HG03520 (cell line): ENCODE data around the gene ACP5.
A peak's percentile ranks its signal among the peaks of the same experiment; 100 is the strongest.
"Not testable (repeated sequence)": the region's sequence is repeated elsewhere in the genome, so short reads cannot be mapped to it uniquely, and the experiment has no call there.

Source experiments
- ATAC-seq: cut with Tn5 transposase; IDR thresholded peaks from one replicate; pipeline ENCODE4 v1.9.1; 2021; ENCODE audit warnings: mild to moderate bottlenecking, moderate library complexity; ENCODE audit not compliant: unreplicated experiment

Gene ACP5

GRCh38 chr19:11580116-11580515 is 2.7 kb upstream of the ACP5 start:
- no peak for ATAC-seq

GRCh38 chr19:11578258-11579142 is 1.1 kb upstream of the ACP5 start:
- no peak for ATAC-seq

- ATAC-seq = no peak
These were observed 1.2 kb downstream of the ACP5 start for GRCh38 chr19:11576227-11576626.

- no peak for ATAC-seq
These were observed 2.8 kb downstream of the ACP5 start for GRCh38 chr19:11574689-11575088.

GRCh38 chr19:11573763-11574162 is 3.7 kb downstream of the ACP5 start:
- ATAC-seq = not testable (repeated sequence)

GRCh38 chr19:11573354-11573753 is 4.1 kb downstream of the ACP5 start:
- ATAC-seq = not testable (repeated sequence)

- no peak for ATAC-seq
These were observed 7.4 kb downstream of the ACP5 start for GRCh38 chr19:11570039-11570462.

GRCh38 chr19:11566164-11566563 is 11.3 kb downstream of the ACP5 start:
- no peak for ATAC-seq

- ATAC-seq = not testable (repeated sequence)
These were observed 11.8 kb downstream of the ACP5 start for GRCh38 chr19:11565649-11565980.

- ATAC-seq = not testable (repeated sequence)
These were observed 13.2 kb downstream of the ACP5 start for GRCh38 chr19:11564082-11564807.

GRCh38 chr19:11563532-11563931 is 13.9 kb downstream of the ACP5 start:
- no peak for ATAC-seq

- no peak for ATAC-seq
These were observed 16.9 kb downstream of the ACP5 start for GRCh38 chr19:11560404-11561051.

- peak; percentile 66 for ATAC-seq
These were observed 18.3 kb downstream of the ACP5 start, which contains the start of gene ELOF1 for GRCh38 chr19:11558881-11559828. Gene ELOF1, minus strand, starts transcription at chr19:11559230. Its CDS starts 4,883 bp downstream, at chr19:11554347.

GRCh38 chr19:11556634-11557420 is 20.6 kb downstream of the ACP5 start:
- no peak for ATAC-seq

- ATAC-seq = no peak
These were observed 22.2 kb downstream of the ACP5 start for GRCh38 chr19:11555246-11555645.

- ATAC-seq = no peak
These were observed 23.3 kb downstream of the ACP5 start for GRCh38 chr19:11554160-11554559.

- ATAC-seq = no peak
These were observed 24.6 kb downstream of the ACP5 start for GRCh38 chr19:11552666-11553372.

GRCh38 chr19:11551603-11552235 is 25.7 kb downstream of the ACP5 start:
- ATAC-seq = no peak
